ENCODE data around the gene TUBGCP3. TPM values are rescaled to one million over a fixed set of nuclear protein-coding genes. Genes with fewer than 3 reads are reported as not detected.

The TUBGCP3 gene
- total RNA-seq, 1 experiment from 2014 or later = 37.3 TPM

- H2BK12ac ChIP-seq (ENCODE audit: insufficient read length, low read depth, low read length) = no peak overlapping the region
- H3K36me3 Mint-ChIP-seq (ENCODE audit: insufficient read depth in 1 of 3, low read depth in 3 of 3) = no peaks in the 10 kb centered on the region
- DNase-seq = no peak
- H2BK20ac ChIP-seq (ENCODE audit: low read depth, low read length, poor library complexity, severe bottlenecking) = no peak overlapping the region
- no peaks in the 10 kb centered on the region for H3K4me1 Mint-ChIP-seq
- no peak overlapping the region for H2BK15ac ChIP-seq (ENCODE audit: low read depth, low read length)
- no peaks in the 10 kb centered on the region for H3K9me3 ChIP-seq (ENCODE audit: control insufficient read depth, low read depth, low read length)
- no peak overlapping the region for H2BK5ac ChIP-seq (ENCODE audit: insufficient read length, low read length)
- H3K23me2 ChIP-seq (ENCODE audit: insufficient read length, low read depth, low read length, poor library complexity, severe bottlenecking) = no peaks in the 10 kb centered on the region
- H3K4ac ChIP-seq (ENCODE audit: low read depth, low read length) = no peak overlapping the region
- H2AK5ac ChIP-seq (ENCODE audit: insufficient read length, low read length) = no peak overlapping the region
- no peak overlapping the region for H4K91ac ChIP-seq (ENCODE audit: insufficient read length, low read depth, low read length)
- WGBS (ENCODE audit: extremely low coverage, insufficient read length, low lambda C conversion rate) = no CpG with 5 or more reads among the region's 8 CpGs
- H3K27ac ChIP-seq (ENCODE audit: insufficient read length, low read depth, low read length) = no peak overlapping the region
- no peak overlapping the region for H3K4me2 ChIP-seq (ENCODE audit: insufficient read depth, insufficient read length, low read length)
- no peaks in the 10 kb centered on the region for H3K79me2 ChIP-seq (ENCODE audit: insufficient read depth, low read length)
- H3K27ac Mint-ChIP-seq = no peak overlapping the region; a peak in 1 of 7 replicates
- H3K18ac ChIP-seq (ENCODE audit: insufficient read length, low read depth, low read length) = no peak overlapping the region
- H2AFZ ChIP-seq (ENCODE audit: low read length) = no peak overlapping the region
- H3K14ac ChIP-seq (ENCODE audit: insufficient read depth, low read length) = 0 out of 2 replicates have a peak overlapping the region, but pooled peaks have one; percentile 44
- no peak overlapping the region for H3K4me3 Mint-ChIP-seq
- no peaks in the 10 kb centered on the region for H3K4me1 ChIP-seq (ENCODE audit: insufficient read depth, low read length)
- no peaks in the 10 kb centered on the region for H3K27me3 ChIP-seq (ENCODE audit: insufficient read depth, low read length)
- H4K20me1 ChIP-seq (ENCODE audit: control insufficient read depth, insufficient read depth, insufficient read length) = no peaks in the 10 kb centered on the region
- H2BK120ac ChIP-seq (ENCODE audit: low read depth, low read length, poor library complexity, severe bottlenecking) = no peak overlapping the region
- H3K56ac ChIP-seq (ENCODE audit: insufficient read length, low read depth, low read length) = no peak overlapping the region
- no peak overlapping the region for H4K5ac ChIP-seq (ENCODE audit: insufficient read length, low read depth, low read length)
- H3K9ac ChIP-seq (ENCODE audit: extremely low read depth, insufficient read length, low read length) = no peak overlapping the region
- TF ChIP-seq CTCF (conservative IDR thresholded peaks at IDR 0.05) = no peak
- H3K27me3 Mint-ChIP-seq (ENCODE audit: low read depth) = peaks cover 51% of the 10 kb centered on the region
- H3K23ac ChIP-seq (ENCODE audit: insufficient read length, low read depth, low read length) = no peak overlapping the region
- H3K9me3 Mint-ChIP-seq = no peaks in the 10 kb centered on the region
- H3T11ph ChIP-seq (ENCODE audit: low read length) = no peak overlapping the region
- no peaks in the 10 kb centered on the region for H3K79me1 ChIP-seq (ENCODE audit: insufficient read depth, low read depth, low read length, poor library complexity, severe bottlenecking)
- H4K8ac ChIP-seq (replicated peaks; ENCODE audit: insufficient read length, low read depth, low read length) = no peak overlapping the region
Observed at GRCh38 chr13:112626124-112626523, 38.2 kb upstream of the TUBGCP3 start.

Measured in H9 (cell line).